Measurements from ENCODE around the gene POPDC3.

The POPDC3 gene

DNA sequence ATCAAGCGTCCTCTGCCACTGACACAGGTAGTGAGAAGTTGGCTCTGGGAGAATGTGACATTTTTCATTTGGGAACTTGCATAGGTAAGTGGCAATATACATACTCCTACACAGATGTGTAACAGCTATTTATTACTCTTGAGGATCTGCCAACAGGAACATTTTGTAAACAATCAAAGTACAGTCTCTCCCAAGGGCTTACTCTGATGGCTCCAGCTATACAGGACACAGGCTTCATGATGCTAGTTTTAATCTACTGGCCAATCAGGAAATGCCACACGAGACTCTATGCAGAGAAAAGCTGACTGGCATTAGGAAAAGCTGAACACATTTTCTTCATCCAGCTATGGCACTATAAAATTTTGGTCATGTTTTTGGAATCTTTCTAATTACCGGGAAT is 57.8 kb downstream of the POPDC3 start:
- in situ Hi-C loops (cut with HindIII; ENCODE audit: low sequenced_read_pairs): no loop called here

GRCh38 chr6:105120570-105120969 is 59.2 kb downstream of the POPDC3 start:
- TF ChIP-seq CTCF (IDR thresholded peaks at IDR 0.05; ENCODE audit: low read depth, low read length): no peak
- no peak for DNase-seq (ENCODE audit: low read depth, low spot score)
- in situ Hi-C loops (cut with HindIII; ENCODE audit: low sequenced_read_pairs): no loop called here

More for the DNA sequence above, 57.8 kb downstream of the POPDC3 start:
- no peak for DNase-seq (ENCODE audit: low read depth, low spot score)
- no peak overlapping the region for H3K4me3 ChIP-seq (ENCODE audit: low read depth, low read length)
- TF ChIP-seq CTCF (IDR thresholded peaks at IDR 0.05; ENCODE audit: low read depth, low read length): no peak

DNA sequence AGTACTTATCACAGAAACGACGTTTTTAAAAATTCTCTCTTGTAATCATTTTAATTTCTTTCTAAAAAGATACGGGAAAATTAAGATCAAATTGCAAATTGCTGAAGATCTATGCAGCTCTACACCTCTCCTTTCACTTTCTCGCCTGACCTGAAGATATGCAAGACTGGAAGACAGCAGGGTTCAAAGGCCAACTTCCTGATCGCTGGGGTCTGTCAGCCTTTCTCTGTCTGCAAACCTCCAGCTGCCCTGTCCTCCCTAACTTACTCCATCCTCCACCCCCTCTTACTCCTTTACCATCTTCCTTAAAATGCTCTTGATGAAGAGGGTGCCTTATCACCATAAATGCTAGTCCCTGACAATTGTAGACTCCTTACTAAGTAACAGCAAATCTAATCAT is 63.7 kb downstream of the POPDC3 start:
- no peak for TF ChIP-seq CTCF (IDR thresholded peaks at IDR 0.05; ENCODE audit: low read depth, low read length)
- H3K4me3 ChIP-seq (ENCODE audit: low read depth, low read length): no peak overlapping the region
- DNase-seq (ENCODE audit: low read depth, low spot score): no peak
- in situ Hi-C loops (cut with HindIII; ENCODE audit: low sequenced_read_pairs): no loop called here

More at GRCh38 chr6:105120570-105120969, 59.2 kb downstream of the POPDC3 start:
- no peak overlapping the region for H3K4me3 ChIP-seq (ENCODE audit: low read depth, low read length)

GRCh38 chr6:105113422-105113821 is 66.4 kb downstream of the POPDC3 start:
- H3K4me3 ChIP-seq (ENCODE audit: low read depth, low read length): no peak overlapping the region
- no peak for TF ChIP-seq CTCF (IDR thresholded peaks at IDR 0.05; ENCODE audit: low read depth, low read length)
- DNase-seq (ENCODE audit: low read depth, low spot score): no peak
- in situ Hi-C loops (cut with HindIII; ENCODE audit: low sequenced_read_pairs): no loop called here

DNA sequence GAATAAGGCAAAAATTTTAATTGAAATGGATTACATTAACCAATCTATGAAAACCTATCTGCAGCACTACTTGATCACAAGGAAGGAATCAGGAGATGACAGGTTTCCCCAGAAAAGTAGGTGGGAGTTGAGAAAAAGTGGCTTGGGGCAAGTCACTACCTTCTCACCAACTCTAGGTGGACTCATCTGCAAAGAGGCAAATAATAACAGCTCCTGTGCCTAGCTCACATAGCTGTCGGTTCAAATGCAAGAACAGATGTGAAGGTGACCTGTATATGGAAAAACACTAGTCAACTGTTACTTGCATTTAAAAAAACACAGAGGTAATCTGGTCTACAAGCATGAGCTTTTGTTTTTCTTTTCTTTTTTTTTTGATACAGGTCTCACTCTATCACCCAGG is 67.2 kb downstream of the POPDC3 start:
- no peak for DNase-seq (ENCODE audit: low read depth, low spot score)
- no peak overlapping the region for H3K4me3 ChIP-seq (ENCODE audit: low read depth, low read length)
- TF ChIP-seq CTCF (IDR thresholded peaks at IDR 0.05; ENCODE audit: low read depth, low read length): no peak
- in situ Hi-C loops (cut with HindIII; ENCODE audit: low sequenced_read_pairs): no loop called here

DNA sequence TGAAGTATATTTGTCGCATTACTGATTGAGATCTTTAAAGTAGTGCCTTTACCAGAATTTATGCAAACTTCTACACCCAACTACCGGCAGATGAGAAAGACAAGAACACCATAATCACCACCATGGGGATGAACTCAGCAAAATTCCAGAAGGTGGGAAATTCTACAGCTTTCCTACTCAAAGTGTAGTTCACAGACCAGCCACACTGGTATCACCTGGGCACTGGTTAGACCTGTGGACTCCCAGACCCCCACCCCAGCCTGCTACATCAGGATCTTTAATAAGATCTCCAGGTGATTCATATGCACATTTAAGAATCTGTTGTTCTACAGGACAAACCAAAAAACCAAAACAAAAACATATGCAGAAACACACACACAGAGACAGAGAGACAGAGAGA is 67.9 kb downstream of the POPDC3 start:
- no peak for TF ChIP-seq CTCF (IDR thresholded peaks at IDR 0.05; ENCODE audit: low read depth, low read length)
- in situ Hi-C loops (cut with HindIII; ENCODE audit: low sequenced_read_pairs): no loop called here
- no peak for DNase-seq (ENCODE audit: low read depth, low spot score)
- no peak overlapping the region for H3K4me3 ChIP-seq (ENCODE audit: low read depth, low read length)

- no peak for TF ChIP-seq CTCF (IDR thresholded peaks at IDR 0.05; ENCODE audit: low read depth, low read length)
- in situ Hi-C loops (cut with HindIII; ENCODE audit: low sequenced_read_pairs): no loop called here
- no peak overlapping the region for H3K4me3 ChIP-seq (ENCODE audit: low read depth, low read length)
- no peak for DNase-seq (ENCODE audit: low read depth, low spot score)
These were observed 68.7 kb downstream of the POPDC3 start for GRCh38 chr6:105111105-105111504.
